ENCODE results near the gene EML4. TPM values are rescaled to one million over a fixed set of nuclear protein-coding genes. Genes with fewer than 3 reads are reported as not detected.
A peak's percentile ranks its signal among the peaks of the same experiment; 100 is the strongest.

EML4 gene
- total and polyA plus RNA-seq, 3 experiments from 2014 or later, result 58.0 to 70.8 (median 61.5) TPM

- H3K4me1 ChIP-seq (ENCODE audit: insufficient read depth, low read length), result no peaks in the 10 kb centered on the region
- no peak overlapping the region for H3K4me3 ChIP-seq (ENCODE audit: low read length)
- ChIA-PET CTCF (no interaction called here), POLR2A (no interaction called here)
- DNase-seq, result no peak
- no peak overlapping the region for H3K27ac ChIP-seq (ENCODE audit: low read depth, low read length)
- H3K36me3 ChIP-seq (ENCODE audit: insufficient read depth, low read length), result peaks cover 24% of the 10 kb centered on the region
- H3K27me3 ChIP-seq (ENCODE audit: insufficient read depth, low read length, poor library complexity, severe bottlenecking), result no peaks in the 10 kb centered on the region
- H3K27ac Mint-ChIP-seq, result peak overlapping the region in 4 of 8 donors; percentile 5 to 79 (median 42)
- H3K4me3 Mint-ChIP-seq, result no peak overlapping the region
- no peaks in the 10 kb centered on the region for H3K27me3 Mint-ChIP-seq
- H3K36me3 Mint-ChIP-seq, result peaks cover 16 to 84% (median 37%) of the 10 kb centered on the region in 3 donors
- H3K9me3 Mint-ChIP-seq, result no peaks in the 10 kb centered on the region
- peaks cover 26 to 29% (median 27%) of the 10 kb centered on the region in 3 donors for H3K4me1 Mint-ChIP-seq
- H3K9me3 ChIP-seq (ENCODE audit: low read length), result no peaks in the 10 kb centered on the region
Measured at GRCh38 chr2:42337356-42337820, 168.2 kb downstream of the EML4 start.

DNA sequence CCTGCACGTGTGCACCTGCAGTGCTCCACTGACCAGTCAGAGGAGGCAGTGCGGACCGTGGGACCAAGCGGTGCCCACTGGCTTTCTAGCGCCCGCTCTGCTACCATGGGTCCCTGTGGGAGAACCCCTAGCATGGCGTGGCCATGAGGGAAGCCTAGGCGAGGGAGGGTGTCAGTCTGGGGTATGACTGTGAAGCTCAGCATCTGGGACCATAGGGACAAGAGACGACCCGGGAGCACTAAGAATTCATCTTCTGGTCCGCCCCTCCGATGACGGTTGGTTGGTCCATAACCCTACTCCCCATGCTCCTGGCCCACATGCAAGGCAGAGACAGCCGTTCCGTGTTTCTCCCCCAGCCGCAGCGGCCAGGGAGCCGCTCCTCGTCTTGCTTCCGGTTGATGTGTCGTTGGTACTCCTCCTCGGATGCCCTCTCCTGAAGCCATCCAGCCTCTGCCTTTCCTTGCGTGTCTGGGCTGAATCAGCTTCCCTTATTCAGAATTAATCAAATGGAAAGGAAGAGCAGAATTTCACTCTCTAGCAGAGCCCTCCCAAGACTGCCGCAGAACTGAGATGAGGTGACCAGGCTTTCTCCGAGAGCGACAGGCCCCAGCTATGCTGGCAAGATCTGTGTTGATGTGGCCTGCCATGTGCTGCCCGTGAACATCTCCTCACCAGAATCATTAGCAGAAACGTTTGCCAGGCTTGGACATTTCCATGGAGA lies 168.9 kb downstream of the EML4 start:
- no peaks in the 10 kb centered on the region for H3K9me3 Mint-ChIP-seq
- no peaks in the 10 kb centered on the region for H3K27me3 Mint-ChIP-seq
- no peak for DNase-seq
- H3K36me3 Mint-ChIP-seq, result peaks cover 12 to 83% (median 37%) of the 10 kb centered on the region in 3 donors
- peaks cover 28 to 34% (median 33%) of the 10 kb centered on the region in 3 donors for H3K4me1 Mint-ChIP-seq
- Histone ChIP-seq H3K4me3 (ENCODE audit: low read length) (no peak overlapping the region), H3K36me3 (ENCODE audit: insufficient read depth, low read length) (peaks cover 18% of the 10 kb centered on the region), H3K27me3 (ENCODE audit: insufficient read depth, low read length, poor library complexity, severe bottlenecking) (no peaks in the 10 kb centered on the region), H3K27ac (ENCODE audit: low read depth, low read length) (no peak overlapping the region), H3K4me1 (ENCODE audit: insufficient read depth, low read length) (no peaks in the 10 kb centered on the region), H3K9me3 (ENCODE audit: low read length) (no peaks in the 10 kb centered on the region)
- CTCF ChIA-PET, result interaction anchor here (0.7 kb wide), 1 partner anchor 9 kb away, joined by 3 read pairs; no protein-coding TSS in a partner anchor
- POLR2A ChIA-PET, result no interaction called here
- H3K27ac Mint-ChIP-seq, result peak overlapping the region in 2 of 8 donors; percentile 39 to 66
- no peak overlapping the region for H3K4me3 Mint-ChIP-seq

DNA sequence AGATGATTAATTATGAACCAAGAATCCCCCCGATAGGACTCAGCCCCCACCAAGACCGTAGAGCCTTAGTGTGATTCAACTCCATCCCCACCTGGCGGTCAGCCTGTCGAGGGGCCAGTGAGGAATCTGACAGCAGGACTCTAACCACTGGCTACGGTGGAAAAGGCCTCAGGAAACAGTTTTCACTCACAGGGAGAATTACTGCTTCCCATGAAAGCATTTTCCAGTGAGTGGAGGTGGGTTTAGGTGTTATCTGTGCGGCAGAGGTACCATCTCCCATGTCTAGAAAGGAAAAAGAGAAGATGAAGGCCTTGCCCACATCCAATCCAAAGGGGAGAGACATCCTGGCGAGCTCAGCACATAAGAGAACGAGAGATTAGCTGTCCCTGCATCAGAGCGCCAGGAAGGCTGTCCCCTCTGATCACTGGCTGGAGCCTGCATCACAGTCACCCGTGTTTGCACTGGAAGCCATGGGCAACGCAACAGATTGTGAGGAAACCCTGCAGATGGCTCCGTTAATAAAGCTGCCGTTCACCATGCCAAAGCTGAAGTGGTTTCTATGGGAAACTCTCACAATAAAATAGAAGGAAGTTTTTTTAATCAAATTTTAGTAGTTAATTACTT lies 169.5 kb downstream of the EML4 start:
- no peaks in the 10 kb centered on the region for H3K27me3 ChIP-seq (ENCODE audit: insufficient read depth, low read length, poor library complexity, severe bottlenecking)
- peaks cover 12% of the 10 kb centered on the region for H3K36me3 ChIP-seq (ENCODE audit: insufficient read depth, low read length)
- peaks cover 10 to 83% (median 30%) of the 10 kb centered on the region in 3 donors for H3K36me3 Mint-ChIP-seq
- peak overlapping the region in 2 of 8 donors; percentile 17 to 39 for H3K27ac Mint-ChIP-seq
- no peaks in the 10 kb centered on the region for H3K4me1 ChIP-seq (ENCODE audit: insufficient read depth, low read length)
- H3K27ac ChIP-seq (ENCODE audit: low read depth, low read length), result no peak overlapping the region
- H3K9me3 ChIP-seq (ENCODE audit: low read length), result no peaks in the 10 kb centered on the region
- H3K4me3 Mint-ChIP-seq, result no peak overlapping the region
- CTCF ChIA-PET, result interaction anchor here (1.0 kb wide), 1 partner anchor 35 kb away, joined by 3 read pairs; no protein-coding TSS in a partner anchor
- no peak for DNase-seq
- H3K9me3 Mint-ChIP-seq, result no peaks in the 10 kb centered on the region
- POLR2A ChIA-PET, result no interaction called here
- no peak overlapping the region for H3K4me3 ChIP-seq (ENCODE audit: low read length)
- peaks cover 35 to 40% (median 37%) of the 10 kb centered on the region in 3 donors for H3K4me1 Mint-ChIP-seq
- no peaks in the 10 kb centered on the region for H3K27me3 Mint-ChIP-seq

DNA sequence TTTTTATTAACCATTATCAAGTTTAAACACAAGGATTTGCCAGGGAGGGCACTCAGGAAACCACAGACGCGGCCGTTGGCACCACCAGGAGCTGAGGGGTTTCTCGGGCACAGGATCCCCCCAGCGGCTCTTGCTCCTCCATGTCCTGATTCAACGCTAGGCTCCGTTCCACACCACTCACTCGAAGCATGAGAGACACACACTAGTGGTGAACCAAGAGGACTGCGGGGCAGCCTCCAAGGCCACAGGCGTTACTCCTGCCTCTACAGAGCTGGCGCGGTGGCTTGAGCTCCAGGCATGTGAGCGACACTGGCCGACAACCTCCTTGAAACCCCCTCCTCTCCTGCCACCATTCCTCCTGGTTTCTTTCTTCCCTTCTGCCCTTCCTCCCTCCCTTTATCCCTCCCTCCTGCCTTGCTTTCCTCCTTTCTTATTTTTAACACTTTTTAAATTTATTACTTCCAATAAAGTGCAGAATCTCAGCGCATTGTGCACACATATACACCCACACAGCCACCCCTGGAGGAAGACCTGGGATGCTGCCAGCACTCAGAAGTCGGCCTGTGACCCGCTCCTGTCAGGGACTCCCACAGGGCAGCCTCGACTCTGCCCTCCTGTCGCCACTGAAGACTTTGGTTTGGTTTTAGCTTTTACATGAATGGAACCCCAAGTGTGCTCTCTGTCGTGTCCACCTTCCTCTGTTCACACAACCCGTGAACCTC lies 170.2 kb downstream of the EML4 start:
- POLR2A ChIA-PET, result no interaction called here
- Mint-ChIP-seq H3K27ac (peak overlapping the region in 6 of 8 donors; percentile 1 to 76 (median 46)), H3K4me3 (no peak overlapping the region), H3K9me3 (no peaks in the 10 kb centered on the region), H3K4me1 (peaks cover 36 to 41% (median 40%) of the 10 kb centered on the region in 3 donors), H3K27me3 (no peaks in the 10 kb centered on the region), H3K36me3 (peaks cover 13 to 81% (median 29%) of the 10 kb centered on the region in 3 donors)
- CTCF ChIA-PET, result interaction anchor here (1.0 kb wide), 1 partner anchor 36 kb away, joined by 3 read pairs; no protein-coding TSS in a partner anchor
- Histone ChIP-seq H3K36me3 (ENCODE audit: insufficient read depth, low read length) (peaks cover 12% of the 10 kb centered on the region), H3K9me3 (ENCODE audit: low read length) (no peaks in the 10 kb centered on the region), H3K4me3 (ENCODE audit: low read length) (no peak overlapping the region), H3K27ac (ENCODE audit: low read depth, low read length) (no peak overlapping the region), H3K27me3 (ENCODE audit: insufficient read depth, low read length, poor library complexity, severe bottlenecking) (no peaks in the 10 kb centered on the region), H3K4me1 (ENCODE audit: insufficient read depth, low read length) (no peaks in the 10 kb centered on the region)
- DNase-seq, result no peak

DNA sequence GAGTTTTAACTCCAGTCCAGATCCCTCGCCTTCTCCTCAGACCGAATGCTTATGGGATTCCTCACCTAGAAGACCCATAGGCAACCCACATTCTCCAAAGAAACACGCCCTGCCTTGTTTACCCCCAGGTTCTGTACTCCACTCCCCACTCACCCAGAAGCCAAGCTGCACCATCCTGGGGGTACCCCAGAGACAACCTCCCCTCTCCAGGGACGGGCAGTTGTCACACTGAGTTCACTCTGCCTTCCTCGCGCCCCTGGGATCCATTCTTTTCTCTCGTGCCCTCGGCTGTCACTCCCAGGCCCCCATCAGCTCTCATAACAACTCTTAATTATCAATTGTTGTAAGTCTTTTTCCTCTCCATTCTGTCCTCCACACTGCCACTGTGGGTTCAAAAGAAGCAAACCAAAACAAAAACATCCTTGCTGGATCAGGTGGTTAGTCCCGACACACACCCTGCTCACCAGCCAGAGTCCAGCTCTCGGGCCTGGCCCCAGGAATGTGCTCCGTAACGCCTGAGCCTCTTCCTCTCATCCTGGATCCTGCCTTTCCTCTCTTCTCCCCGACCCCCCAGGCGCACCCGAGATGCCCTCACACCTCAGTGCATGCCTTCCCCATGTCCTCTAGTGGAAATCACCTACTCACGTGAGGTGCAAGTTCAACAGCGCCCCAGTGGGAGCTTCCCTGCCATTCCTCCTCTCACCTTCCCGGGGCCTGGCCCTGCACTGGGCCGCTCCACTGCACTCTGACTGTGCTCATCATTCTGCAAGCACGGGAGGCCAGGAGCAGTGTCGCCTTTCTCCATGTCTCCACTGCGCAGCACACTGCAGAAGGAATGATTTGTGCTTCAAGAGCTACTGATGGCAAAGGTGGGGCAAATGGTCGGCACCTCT lies 171.1 kb downstream of the EML4 start:
- H3K9me3 ChIP-seq (ENCODE audit: low read length), result no peaks in the 10 kb centered on the region
- no peak for DNase-seq
- H3K36me3 ChIP-seq (ENCODE audit: insufficient read depth, low read length), result peaks cover 15% of the 10 kb centered on the region
- Mint-ChIP-seq H3K36me3 (peaks cover 13 to 78% (median 29%) of the 10 kb centered on the region in 3 donors), H3K27ac (peak overlapping the region; percentile 1 to 78 (median 60)), H3K9me3 (no peaks in the 10 kb centered on the region), H3K27me3 (no peaks in the 10 kb centered on the region), H3K4me3 (no peak overlapping the region), H3K4me1 (peaks cover 36 to 42% (median 41%) of the 10 kb centered on the region in 3 donors)
- H3K27ac ChIP-seq (ENCODE audit: low read depth, low read length), result no peak overlapping the region
- H3K27me3 ChIP-seq (ENCODE audit: insufficient read depth, low read length, poor library complexity, severe bottlenecking), result no peaks in the 10 kb centered on the region
- H3K4me1 ChIP-seq (ENCODE audit: insufficient read depth, low read length), result no peaks in the 10 kb centered on the region
- no peak overlapping the region for H3K4me3 ChIP-seq (ENCODE audit: low read length)
- ChIA-PET POLR2A (no interaction called here), CTCF (no interaction called here)

- H3K9me3 ChIP-seq (ENCODE audit: low read length), result no peaks in the 10 kb centered on the region
- no peaks in the 10 kb centered on the region for H3K9me3 Mint-ChIP-seq
- H3K27me3 ChIP-seq (ENCODE audit: insufficient read depth, low read length, poor library complexity, severe bottlenecking), result no peaks in the 10 kb centered on the region
- ChIA-PET POLR2A (interaction anchor here (0.6 to 1.0 kb wide), 2 partner anchors 208 to 227 kb away, joined by 3 to 4 read pairs; no protein-coding TSS in a partner anchor), CTCF (no interaction called here)
- H3K27me3 Mint-ChIP-seq, result no peaks in the 10 kb centered on the region
- peaks cover 21% of the 10 kb centered on the region for H3K36me3 ChIP-seq (ENCODE audit: insufficient read depth, low read length)
- DNase-seq, result no peak
- peaks cover 38 to 49% (median 41%) of the 10 kb centered on the region in 3 donors for H3K4me1 Mint-ChIP-seq
- H3K4me1 ChIP-seq (ENCODE audit: insufficient read depth, low read length), result no peaks in the 10 kb centered on the region
- H3K4me3 ChIP-seq (ENCODE audit: low read length), result no peak overlapping the region
- no peak overlapping the region for H3K27ac ChIP-seq (ENCODE audit: low read depth, low read length)
- H3K36me3 Mint-ChIP-seq, result peaks cover 11 to 78% (median 22%) of the 10 kb centered on the region in 3 donors
- H3K4me3 Mint-ChIP-seq, result peak overlapping the region in 1 of 7 donors; percentile 48
- peak overlapping the region in 3 of 8 donors; percentile 17 to 72 (median 70) for H3K27ac Mint-ChIP-seq
Measured at GRCh38 chr2:42340938-42341636, 171.9 kb downstream of the EML4 start.

Data from CD8-positive, alpha-beta memory T cell (primary cell).